ENCODE measurements around the gene STAB1. TPM values are rescaled to one million over a fixed set of nuclear protein-coding genes. Genes with fewer than 3 reads are reported as not detected.

STAB1 gene
- total RNA-seq, 1 donor from 2014 or later, result 0.71 TPM

DNA sequence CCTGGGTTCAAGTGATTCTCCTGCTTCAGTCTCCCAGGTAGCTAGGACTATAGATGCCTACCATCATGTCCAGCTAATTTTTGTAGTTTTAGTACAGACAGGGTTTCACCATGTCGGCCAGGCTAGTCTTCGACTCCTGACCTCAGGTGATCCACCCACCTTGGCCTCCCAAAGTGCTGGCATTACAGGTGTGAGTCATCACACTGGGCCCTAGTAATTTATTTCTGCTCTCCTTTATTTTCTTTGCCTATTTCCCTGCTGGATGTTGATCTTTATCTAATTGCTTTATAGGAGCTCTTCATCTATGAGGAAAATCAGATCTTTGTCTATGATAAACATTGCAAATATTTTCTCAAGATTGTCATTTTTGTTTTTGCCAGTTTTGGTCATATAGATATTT lies 72.9 kb downstream of the STAB1 start:
- H3K27ac Mint-ChIP-seq, result no peak overlapping the region
- H3K27me3 Mint-ChIP-seq, result no peaks in the 10 kb centered on the region
- ATAC-seq (ENCODE audit: low read depth) (no peak), DNase-seq (no peak)
- H3K36me3 Mint-ChIP-seq (ENCODE audit: low read depth), result peaks cover 41% of the 10 kb centered on the region
- H3K4me3 Mint-ChIP-seq, result no peak overlapping the region
- ChIA-PET CTCF (no interaction called here), POLR2A (no interaction called here)
- no peaks in the 10 kb centered on the region for H3K4me1 Mint-ChIP-seq
- intact Hi-C loops (cut with micrococcal nuclease), result no loop called here
- H3K9me3 Mint-ChIP-seq, result no peaks in the 10 kb centered on the region
- no peak for TF ChIP-seq CTCF (IDR thresholded peaks at IDR 0.05)

GRCh38 chr3:52570076-52570475 lies 74.9 kb downstream of the STAB1 start:
- no peak for TF ChIP-seq CTCF (IDR thresholded peaks at IDR 0.05)
- peaks cover 45% of the 10 kb centered on the region for H3K36me3 Mint-ChIP-seq (ENCODE audit: low read depth)
- ChIA-PET CTCF (no interaction called here), POLR2A (no interaction called here)
- ATAC-seq (ENCODE audit: low read depth) (no peak), DNase-seq (no peak)
- no peak overlapping the region for H3K4me3 Mint-ChIP-seq
- no peaks in the 10 kb centered on the region for H3K4me1 Mint-ChIP-seq
- no peaks in the 10 kb centered on the region for H3K9me3 Mint-ChIP-seq
- H3K27ac Mint-ChIP-seq, result no peak overlapping the region
- H3K27me3 Mint-ChIP-seq, result no peaks in the 10 kb centered on the region
- intact Hi-C loops (cut with micrococcal nuclease), result no loop called here

DNA sequence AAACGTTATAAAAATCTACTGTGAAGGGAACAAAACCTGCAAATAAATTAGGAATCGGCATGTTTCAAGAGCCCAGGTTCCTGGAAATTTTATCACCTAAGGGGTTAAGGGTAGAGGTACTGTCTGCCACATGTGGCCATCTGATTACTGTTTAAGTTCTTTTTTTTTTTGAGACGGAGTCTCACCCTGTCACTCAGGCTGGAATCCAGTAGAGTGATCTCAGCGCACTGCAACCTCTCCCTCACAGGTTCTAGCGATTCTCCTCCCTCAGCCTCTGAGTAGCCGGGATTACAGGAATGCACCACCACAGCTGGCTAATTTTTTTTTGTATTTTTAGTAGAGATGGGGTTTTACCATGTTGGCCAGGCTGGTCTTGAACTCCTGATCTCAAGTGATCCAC lies 77.1 kb downstream of the STAB1 start:
- Mint-ChIP-seq H3K4me3 (no peak overlapping the region), H3K36me3 (ENCODE audit: low read depth) (peaks cover 50% of the 10 kb centered on the region), H3K27ac (no peak overlapping the region), H3K4me1 (no peaks in the 10 kb centered on the region), H3K27me3 (no peaks in the 10 kb centered on the region), H3K9me3 (no peaks in the 10 kb centered on the region)
- TF ChIP-seq CTCF (IDR thresholded peaks at IDR 0.05), result no peak
- intact Hi-C loops (cut with micrococcal nuclease), result no loop called here
- DNase-seq (no peak), ATAC-seq (ENCODE audit: low read depth) (no peak)
- ChIA-PET CTCF (no interaction called here), POLR2A (no interaction called here)

Other genes starting within 250 kb of the STAB1 start
- 44.4 and 44.6 TPM in 2 replicates for gene PPM1M, start 249.6 kb upstream of the STAB1 start, total RNA-seq
- 84.1 and 86.4 TPM in 2 replicates for gene WDR82, start 216.7 kb upstream of the STAB1 start, total RNA-seq
- 28.2 and 33.5 TPM in 2 replicates for gene GLYCTK, start 207.5 kb upstream of the STAB1 start, total RNA-seq
- 22.8 and 25.8 TPM in 2 replicates for gene DNAH1, start 179.0 kb upstream of the STAB1 start, total RNA-seq
- 98.7 and 105 TPM in 2 replicates for gene BAP1, start 85.3 kb upstream of the STAB1 start, total RNA-seq
- 6.4 and 7.5 TPM in 2 replicates for gene PHF7, start 84.7 kb upstream of the STAB1 start, total RNA-seq
- gene SEMA3G, start 50.2 kb upstream of the STAB1 start, total RNA-seq, result not detected in 2 replicates
- gene TNNC1, start 41.3 kb upstream of the STAB1 start, total RNA-seq, result 0.32 TPM in 1 of 2 replicates, not detected in the other
- 79.6 and 89.5 TPM in 2 replicates for gene NISCH, start 39.7 kb upstream of the STAB1 start, total RNA-seq
- gene NT5DC2, start 38.5 kb downstream of the STAB1 start, total RNA-seq, result 9.5 and 9.9 TPM in 2 replicates
- gene UQCC5, start 41.3 kb downstream of the STAB1 start, total RNA-seq, result 11.7 and 13.6 TPM in 2 replicates
- 60.0 and 62.1 TPM in 2 replicates for gene PBRM1, start 190.6 kb downstream of the STAB1 start, total RNA-seq
- gene GNL3, start 190.7 kb downstream of the STAB1 start, total RNA-seq, result 137 and 145 TPM in 2 replicates
- 20.4 and 22.2 TPM in 2 replicates for gene GLT8D1, start 210.5 kb downstream of the STAB1 start, total RNA-seq
- 78.0 and 79.4 TPM in 2 replicates for gene SPCS1, start 210.8 kb downstream of the STAB1 start, total RNA-seq

Measured in activated B cell treated with CpG ODN at 0.5 μM for 24 hours (primary cell).